Endothelial cell of umbilical vein (primary cell): ENCODE data around the gene TRPM3. TPM values are rescaled to one million over a fixed set of nuclear protein-coding genes. Genes with fewer than 3 reads are reported as not detected.

Experiments
- BruUV-seq: library from RNA; stranded (reverse); fragments of 400-500 nt; replicated peaks from 2 replicates; lab custom pipeline; 2021; lab: Mats Ljungman, UMichigan
- CTCF ChIA-PET: fragments of 300-600, 350-600 bp; sonication (Branson Sonifier 250); formaldehyde crosslinking; loops from one replicate; lab custom pipeline; 2021; ENCODE audit warnings: antibody characterized with exemption, inconsistent platforms; lab: Charles Lee
- POLR2A ChIA-PET: fragments of 300-600, 350-600 bp; sonication (Branson Sonifier 250); formaldehyde crosslinking; loops from one replicate; lab custom pipeline; 2021; ENCODE audit warnings: antibody characterized with exemption, inconsistent platforms; lab: Charles Lee
- DNase-seq: peaks from one replicate; pipeline ENCODE4 v3.0.0-alpha.2; 2011; ENCODE audit warnings: low read depth, low spot score
- FAIRE-seq: peaks from 2 replicates; lab custom pipeline; 2011; peaks lifted over from hg19 to GRCh38; lab: Jason Lieb, UNC
- H2AFZ ChIP-seq: 2 replicates; pipeline ENCODE4 v1.6.0; 2012; ENCODE audit warnings: low read depth, low read length, control low read depth, inconsistent platforms
- H3K27ac ChIP-seq: 2 replicates; pipeline ENCODE4 v1.5.1; 2011; ENCODE audit warnings: low read depth, mild to moderate bottlenecking, control low read depth, low read length, moderate library complexity; ENCODE audit not compliant: insufficient read depth
- H3K27me3 ChIP-seq, 2 experiments: 2 replicates each; pipeline versions ENCODE4 v1.6.0 to v1.6.1; 2011; ENCODE audit warnings: low read length in 2 of 2, mixed read lengths in 1 of 2; ENCODE audit not compliant: control insufficient read depth in 2 of 2, insufficient read depth in 2 of 2
- H3K36me3 ChIP-seq, 2 experiments: 2 replicates in 1 of 2; 3 replicates in 1 of 2; pipeline ENCODE4 v1.5.1; 2011; ENCODE audit warnings: low read length in 2 of 2, mild to moderate bottlenecking in 1 of 2, moderate library complexity in 1 of 2; ENCODE audit not compliant: control insufficient read depth in 2 of 2, insufficient read depth in 2 of 2; ENCODE audit errors: extremely low read depth in 1 of 2
- H3K4me1 ChIP-seq: 3 replicates; pipeline ENCODE4 v1.5.1; 2011; ENCODE audit warnings: mild to moderate bottlenecking, low read length; ENCODE audit not compliant: control insufficient read depth, insufficient read depth; ENCODE audit errors: extremely low read depth
- H3K4me2 ChIP-seq: 2 replicates; pipeline ENCODE4 v1.6.1; 2011; ENCODE audit warnings: low read length, control low read depth, mixed read lengths; ENCODE audit not compliant: insufficient read depth
- H3K4me3 ChIP-seq, 3 experiments: fragments of 200-600 bp in 1 of 3; sonication (generic), shearing (Covaris generic) in 1 of 3; replicated peaks in 1 of 3; 2 replicates each; pipeline ENCODE4 v1.5.1; 2011 to 2016; ENCODE audit warnings: control low read depth in 3 of 3, low read length in 3 of 3, mild to moderate bottlenecking in 2 of 3, inconsistent platforms in 1 of 3, low read depth in 1 of 3, moderate library complexity in 1 of 3; ENCODE audit not compliant: insufficient read depth in 1 of 3
- H3K79me2 ChIP-seq: 2 replicates; pipeline ENCODE4 v1.6.0; 2012; ENCODE audit warnings: low read length, inconsistent platforms; ENCODE audit not compliant: control insufficient read depth, insufficient read depth
- H3K9ac ChIP-seq: replicated peaks from 2 replicates; pipeline ENCODE3; 2011; ENCODE audit warnings: low read length, control low read depth; ENCODE audit not compliant: insufficient read depth; ENCODE audit errors: extremely low read depth
- H3K9me1 ChIP-seq: replicated peaks from 3 replicates; pipeline ENCODE4 v1.6.0; 2011; ENCODE audit warnings: mild to moderate bottlenecking, low read length; ENCODE audit not compliant: control insufficient read depth, insufficient read depth; ENCODE audit errors: extremely low read depth
- H3K9me3 ChIP-seq: replicated peaks from 2 replicates; pipeline ENCODE4 v1.5.1; 2012; ENCODE audit warnings: low read length, inconsistent platforms; ENCODE audit not compliant: control insufficient read depth, insufficient read depth
- H4K20me1 ChIP-seq: replicated peaks from 2 replicates; pipeline ENCODE3; 2011; ENCODE audit warnings: mild to moderate bottlenecking, low read length; ENCODE audit not compliant: control insufficient read depth, insufficient read depth; ENCODE audit errors: extremely low read depth
- CTCF ChIP-seq, 2 donors: IDR thresholded peaks; 1 replicate in 1 of 2; 2 replicates in 1 of 2; pipeline ENCODE4 v1.5.1; 2011; ENCODE audit warnings: low read length in 2 of 2, mild to moderate bottlenecking in 2 of 2, moderate library complexity in 2 of 2, control low read depth in 1 of 2, inconsistent platforms in 1 of 2, low read depth in 1 of 2; ENCODE audit not compliant: insufficient read depth in 1 of 2; ENCODE audit errors: extremely low read depth in 1 of 2
- FOS ChIP-seq: IDR thresholded peaks from 2 replicates; pipeline ENCODE4 v1.6.1; 2011; ENCODE audit warnings: mild to moderate bottlenecking, low read length, moderate library complexity, borderline replicate concordance; ENCODE audit not compliant: insufficient read depth
- GATA2 ChIP-seq: IDR thresholded peaks from 2 replicates; pipeline ENCODE4 v1.7.0; 2011; ENCODE audit warnings: low read depth, mild to moderate bottlenecking, moderate library complexity, mixed read lengths, low read length; ENCODE audit not compliant: insufficient read length, insufficient read depth
- JUN ChIP-seq: IDR thresholded peaks from 2 replicates; pipeline ENCODE4 v1.6.1; 2011; ENCODE audit warnings: borderline replicate concordance, low read depth; ENCODE audit not compliant: insufficient read length, insufficient read depth
- POLR2A ChIP-seq: IDR thresholded peaks from 2 replicates; pipeline ENCODE4 v1.6.1; 2012; ENCODE audit warnings: low read depth, mild to moderate bottlenecking, control low read depth, low read length
- POLR2AphosphoS5 ChIP-seq: IDR thresholded peaks from 2 replicates; pipeline ENCODE4 v1.6.1; 2012; ENCODE audit warnings: low read depth, mild to moderate bottlenecking, control low read depth, low read length, moderate library complexity; ENCODE audit not compliant: insufficient read depth
- dilution Hi-C: fragments of 300-500 bp; cut with MboI; formaldehyde crosslinking; loops from one replicate; pipeline ENCODE4 v1.15.0; 2019; ENCODE audit warnings: low sequenced_read_pairs; ENCODE audit not compliant: extremely low pct_ligation_motif_present
- intact Hi-C: fragments of 100-400 bp; cut with micrococcal nuclease; formaldehyde crosslinking; loops from one replicate; pipeline ENCODE4 v1.10.0; 2022
- polyA plus RNA-seq, 4 experiments: library from polyadenylated mRNA; depleted of rRNA in 3 of 4; stranded (reverse) in 3 of 4; unstranded in 1 of 4; fragments of >200 nt; gene quantifications; 2 replicates each; pipeline versions ENCODE4 v1.2.1 to v1.2.3, GENCODE V29; 2011 to 2012; ENCODE audit warnings: missing spikeins in 1 of 4
- total RNA-seq: library from RNA; stranded (reverse); gene quantifications from 2 replicates; pipeline ENCODE4 v1.2.3, GENCODE V29; 2021

The TRPM3 gene
- total and polyA plus RNA-seq, 2 donors (not counting 3 experiments of a cell fraction or from before 2014, with no cell fraction given): 0.17 to 0.33 TPM

- intact Hi-C loops: loop anchor here (5.0 kb wide), 1 partner anchor 144 kb away; no protein-coding TSS in a partner anchor
- no TSS peak for BruUV-seq
These were observed 118.1 kb downstream of the TRPM3 start for GRCh38 chr9:71003346-71003745.

More at GRCh38 chr9:71003346-71003745, 118.1 kb downstream of the TRPM3 start:
- no peak overlapping the region for H2AFZ ChIP-seq
- no peak overlapping the region for H3K4me2 ChIP-seq
- no peaks in the 10 kb centered on the region for H4K20me1 ChIP-seq
- DNase-seq: no peak
- H3K4me1 ChIP-seq: no peaks in the 10 kb centered on the region
- dilution Hi-C loops: no loop called here
- H3K27me3 ChIP-seq: no peaks in the 10 kb centered on the region
- H3K36me3 ChIP-seq: no peaks in the 10 kb centered on the region
- H3K79me2 ChIP-seq: no peaks in the 10 kb centered on the region
- H3K9ac ChIP-seq: no peak overlapping the region
- no peaks in the 10 kb centered on the region for H3K9me3 ChIP-seq
- TF ChIP-seq CTCF (IDR thresholded peaks at IDR 0.05; ENCODE audit: extremely low read depth in 1 of 2, insufficient read depth in 1 of 2, low read depth in 1 of 2, low read length in 2 of 2) (no peak), JUN (no peak), POLR2AphosphoS5 (no peak), GATA2 (no peak), FOS (no peak), POLR2A (no peak)
- H3K4me3 ChIP-seq: no peak overlapping the region
- ChIA-PET CTCF (interaction anchor here (1.0 to 5.0 kb wide), 6 partner anchors 79 to 366 kb away, joined by 3 to 114 read pairs (median 6); no protein-coding TSS in a partner anchor), POLR2A (no interaction called here)
- no peaks in the 10 kb centered on the region for H3K9me1 ChIP-seq
- no peak overlapping the region for H3K27ac ChIP-seq
- no peak for FAIRE-seq
